ENCODE measurements around the gene ADAT2. TPM values are rescaled to one million over a fixed set of nuclear protein-coding genes. Genes with fewer than 3 reads are reported as not detected.

Gene ADAT2
- total and polyA plus RNA-seq, 2 of the 4 experiments (the other 2 are of a cell fraction) = 2.7 to 5.4 TPM

DNA sequence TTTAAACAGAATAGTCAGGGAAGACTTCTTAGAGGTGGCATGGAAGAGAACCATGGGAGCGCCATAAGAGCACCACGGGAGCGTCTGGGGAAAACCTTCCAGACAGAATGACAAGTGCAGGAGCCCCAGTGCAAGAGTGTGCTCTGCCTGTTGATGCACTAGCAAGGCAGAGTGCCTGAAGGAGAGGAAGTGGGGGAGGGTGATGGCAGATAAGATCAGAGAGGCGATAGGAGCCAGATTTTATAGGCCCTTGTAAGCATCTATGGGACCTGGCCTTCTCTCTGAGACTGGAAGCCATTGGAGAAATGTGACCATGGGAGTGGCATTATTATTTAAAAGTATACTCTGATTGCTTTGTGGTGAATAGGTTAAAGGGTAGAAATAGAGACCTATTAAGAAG, 47.9 kb upstream of the ADAT2 start:
- intact Hi-C loops (cut with micrococcal nuclease) (no loop called here), in situ Hi-C loops (cut with MboI; ENCODE audit: low sequenced_read_pairs) (no loop called here), dilution Hi-C loops (cut with HindIII; ENCODE audit: low sequenced_read_pairs, unreplicated experiment) (no loop called here)
- no peak overlapping the region for H4K8ac ChIP-seq (ENCODE audit: low read depth in 2 of 2, low read length in 2 of 2)
- no peaks in the 10 kb centered on the region for H3K9me3 ChIP-seq (ENCODE audit: control insufficient read depth, insufficient read depth, low read length)
- no peak overlapping the region for H2BK15ac ChIP-seq (ENCODE audit: low read depth, low read length)
- H3K4ac ChIP-seq (ENCODE audit: low read depth, low read length) = no peak overlapping the region
- H4K20me1 ChIP-seq (ENCODE audit: insufficient read depth, low read length) = no peaks in the 10 kb centered on the region
- no peak overlapping the region for H4K91ac ChIP-seq (ENCODE audit: insufficient read depth, low read depth, low read length)
- no peak overlapping the region for H3K9ac ChIP-seq (ENCODE audit: low read depth, low read length)
- peaks cover 5 to 8% of the 10 kb centered on the region in 2 experiments; a peak in 2 of 4 replicates for H3K79me1 ChIP-seq (ENCODE audit: low read depth in 1 of 2, low read length in 2 of 2)
- no peak for ATAC-seq (ENCODE audit: low read depth)
- H3K36me3 ChIP-seq (ENCODE audit: control insufficient read depth, insufficient read depth, low read length) = peaks cover 32% of the 10 kb centered on the region
- BruUV-seq (replicated peaks) = no TSS peak
- no peak overlapping the region for H3K18ac ChIP-seq (ENCODE audit: low read depth, low read length)
- no peak overlapping the region for H2AK5ac ChIP-seq (ENCODE audit: low read depth, low read length)
- H3K14ac ChIP-seq (replicated peaks; ENCODE audit: low read depth, low read length) = no peak overlapping the region
- no peak overlapping the region for H3K27ac ChIP-seq (ENCODE audit: insufficient read depth, low read length)
- H3K9me1 ChIP-seq (ENCODE audit: insufficient read depth, low read length) = no peaks in the 10 kb centered on the region
- CTCF ChIA-PET = no interaction called here
- H3K4me3 ChIP-seq (ENCODE audit: insufficient read depth, low read depth, low read length) = no peak overlapping the region
- H2AK9ac ChIP-seq (replicated peaks; ENCODE audit: low read depth, low read length, poor library complexity) = no peak overlapping the region
- no peaks in the 10 kb centered on the region for H3K4me1 ChIP-seq (ENCODE audit: control insufficient read depth, insufficient read depth, low read length)
- H2BK20ac ChIP-seq (ENCODE audit: low read depth, low read length) = no peak overlapping the region
- no peak overlapping the region for H3K56ac ChIP-seq (ENCODE audit: extremely low read depth, insufficient read depth, low read length)
- WGBS, 2 experiments (ENCODE audit: extremely low coverage in 2 of 2, insufficient read length in 1 of 2) = 90% methylated on average over 3 of the region's 4 CpGs; no CpG with 5 or more reads in 1 of the 2 experiments
- no peak overlapping the region for H4K5ac ChIP-seq (ENCODE audit: low read depth, low read length)
- no peak overlapping the region for H2AFZ ChIP-seq (replicated peaks; ENCODE audit: low read length, poor library complexity)
- no peaks in the 10 kb centered on the region for H3K27me3 ChIP-seq (ENCODE audit: control insufficient read depth, insufficient read depth, low read length)
- no peak overlapping the region for H3K23ac ChIP-seq (ENCODE audit: low read depth, low read length)
- no peak overlapping the region for H3K4me2 ChIP-seq (ENCODE audit: low read depth, low read length)
- TF ChIP-seq CEBPB (IDR thresholded peaks at IDR 0.05; ENCODE audit: low read depth, low read length) (no peak), CHD1 (IDR thresholded peaks at IDR 0.05; ENCODE audit: low read depth, low read length) (no peak), POLR2A (IDR thresholded peaks at IDR 0.05; ENCODE audit: low read depth, low read length) (no peak)
- POLR2A ChIA-PET (ENCODE audit: unreplicated experiment) = no interaction called here
- H2BK120ac ChIP-seq (ENCODE audit: low read depth, low read length) = no peak overlapping the region
- no peak for DNase-seq
- H2BK5ac ChIP-seq (ENCODE audit: low read depth, low read length, poor library complexity, severe bottlenecking) = no peak overlapping the region
